Activated B cell treated with CpG ODN at 0.5 μM for 24 hours (primary cell): Measurements from ENCODE around the gene TUBA4B. TPM values are rescaled to one million over a fixed set of nuclear protein-coding genes. Genes with fewer than 3 reads are reported as not detected.

Experiments
- ATAC-seq: fragments of 200-7000 bp; cut with Tn5 transposase; one replicate; pipeline ENCODE4 v1.10.0; 2021; ENCODE audit warnings: low read depth, mild to moderate bottlenecking, moderate library complexity
- CTCF ChIA-PET: fragments of 350-600 bp; sonication (Branson Sonifier 250); formaldehyde crosslinking; loops from one replicate; lab custom pipeline; 2021; ENCODE audit warnings: antibody characterized with exemption; lab: Charles Lee
- POLR2A ChIA-PET: fragments of 350-600 bp; sonication (Branson Sonifier 250); formaldehyde crosslinking; loops from one replicate; lab custom pipeline; 2021; ENCODE audit warnings: antibody characterized with exemption; lab: Charles Lee
- DNase-seq: peaks from one replicate; pipeline ENCODE4 v3.0.0; 2022
- H3K27ac Mint-ChIP-seq: one replicate; pipeline ENCODE4 v1.8.0; 2020; ENCODE audit warnings: mixed read lengths
- H3K27me3 Mint-ChIP-seq: one replicate; pipeline ENCODE4 v1.8.0; 2021; ENCODE audit warnings: mixed read lengths
- H3K36me3 Mint-ChIP-seq: one replicate; pipeline ENCODE4 v1.8.0; 2021; ENCODE audit warnings: low read depth, mixed read lengths
- H3K4me1 Mint-ChIP-seq: one replicate; pipeline ENCODE4 v1.8.0; 2021; ENCODE audit warnings: mixed read lengths
- H3K4me3 Mint-ChIP-seq: one replicate; pipeline ENCODE4 v1.8.0; 2020; ENCODE audit warnings: mild to moderate bottlenecking, mixed read lengths
- H3K9me3 Mint-ChIP-seq: one replicate; pipeline ENCODE4 v1.8.0; 2020; ENCODE audit warnings: mixed read lengths
- intact Hi-C: fragments of 100-400 bp; cut with micrococcal nuclease; formaldehyde crosslinking; loops from one replicate; pipeline ENCODE4 v1.15.1; 2024
- total RNA-seq: library from RNA; stranded (reverse); gene quantifications from 2 replicates; pipeline ENCODE4 v1.2.3, GENCODE V29; 2022
- TF ChIP-seq, protein P1 (sequence below): fragments of 200-600 bp; IDR thresholded peaks from one replicate; pipeline ENCODE4 v1.8.0; 2022; ENCODE audit warnings: antibody characterized with exemption, mild to moderate bottlenecking

TUBA4B gene
- total RNA-seq, 1 donor from 2014 or later = not detected

DNA sequence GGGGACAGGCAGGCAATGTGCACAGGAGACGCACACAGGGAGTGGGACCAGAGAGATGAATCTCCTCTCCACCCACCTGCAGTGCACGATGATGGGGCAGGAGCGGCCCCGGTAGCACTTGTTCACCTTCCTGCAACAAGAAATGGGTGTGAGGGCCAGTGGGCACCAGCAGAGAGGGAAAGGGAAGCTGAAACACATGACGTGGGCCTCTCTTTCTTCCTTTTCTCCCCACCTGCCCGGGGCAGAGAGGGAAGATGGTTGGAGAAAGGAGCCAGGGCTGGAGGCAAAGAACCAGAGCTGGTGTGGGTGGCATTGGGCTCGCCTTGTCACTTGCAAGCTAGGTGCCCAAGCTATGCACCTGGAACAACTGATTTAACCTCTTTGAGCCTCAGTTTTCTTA is 38.4 kb downstream of the TUBA4B start:
- DNase-seq (no peak), ATAC-seq (no peak)
- TF ChIP-seq, protein P1, sequence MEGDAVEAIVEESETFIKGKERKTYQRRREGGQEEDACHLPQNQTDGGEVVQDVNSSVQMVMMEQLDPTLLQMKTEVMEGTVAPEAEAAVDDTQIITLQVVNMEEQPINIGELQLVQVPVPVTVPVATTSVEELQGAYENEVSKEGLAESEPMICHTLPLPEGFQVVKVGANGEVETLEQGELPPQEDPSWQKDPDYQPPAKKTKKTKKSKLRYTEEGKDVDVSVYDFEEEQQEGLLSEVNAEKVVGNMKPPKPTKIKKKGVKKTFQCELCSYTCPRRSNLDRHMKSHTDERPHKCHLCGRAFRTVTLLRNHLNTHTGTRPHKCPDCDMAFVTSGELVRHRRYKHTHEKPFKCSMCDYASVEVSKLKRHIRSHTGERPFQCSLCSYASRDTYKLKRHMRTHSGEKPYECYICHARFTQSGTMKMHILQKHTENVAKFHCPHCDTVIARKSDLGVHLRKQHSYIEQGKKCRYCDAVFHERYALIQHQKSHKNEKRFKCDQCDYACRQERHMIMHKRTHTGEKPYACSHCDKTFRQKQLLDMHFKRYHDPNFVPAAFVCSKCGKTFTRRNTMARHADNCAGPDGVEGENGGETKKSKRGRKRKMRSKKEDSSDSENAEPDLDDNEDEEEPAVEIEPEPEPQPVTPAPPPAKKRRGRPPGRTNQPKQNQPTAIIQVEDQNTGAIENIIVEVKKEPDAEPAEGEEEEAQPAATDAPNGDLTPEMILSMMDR = no peak
- Mint-ChIP-seq H3K36me3 (peaks cover 4% of the 10 kb centered on the region), H3K9me3 (no peaks in the 10 kb centered on the region), H3K27me3 (no peaks in the 10 kb centered on the region), H3K4me3 (no peak overlapping the region), H3K27ac (no peak overlapping the region), H3K4me1 (peaks cover 17% of the 10 kb centered on the region)
- intact Hi-C loops = no loop called here
- ChIA-PET POLR2A (interaction anchor here (1.2 to 10.1 kb wide), 4 partner anchors 12 to 115 kb away, joined by 3 to 138 read pairs (median 45); partner anchors contain the start of genes CNPPD1, DNAJB2, TUBA4A and TUBA4B), CTCF (interaction anchor here (0.7 to 6.2 kb wide), 3 partner anchors 10 to 131 kb away, joined by 3 to 155 read pairs (median 6); partner anchors contain the start of genes DNAJB2, NHEJ1 and TUBA4A)

DNA sequence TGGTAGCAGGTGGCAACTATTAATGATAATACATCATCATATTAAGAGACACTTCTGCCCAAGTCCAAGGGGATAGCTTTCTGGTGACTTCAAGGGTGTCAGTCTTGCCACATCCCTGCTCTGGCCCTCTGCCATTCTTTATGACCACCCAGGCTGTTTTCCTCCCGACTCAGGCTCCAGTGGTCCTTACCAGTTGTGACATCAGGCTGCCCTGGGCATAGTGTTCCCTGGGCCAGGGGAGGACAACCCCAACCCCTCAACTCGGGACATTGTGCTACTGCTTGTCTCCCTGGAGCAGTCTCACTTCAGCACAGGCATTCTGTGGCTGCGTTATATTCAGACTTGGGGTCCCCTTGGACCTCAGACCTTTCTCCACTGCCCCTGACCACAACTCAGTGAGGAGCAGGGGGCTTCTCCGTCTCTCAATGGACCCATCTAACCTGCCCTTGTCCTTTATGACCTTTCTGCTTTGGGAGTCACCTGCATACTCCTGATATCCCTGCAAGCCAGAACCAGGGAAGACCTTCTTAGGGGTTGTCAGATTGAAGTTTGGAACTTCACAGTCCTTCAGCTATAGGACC is 39.0 kb downstream of the TUBA4B start:
- Mint-ChIP-seq H3K9me3 (no peaks in the 10 kb centered on the region), H3K27ac (no peak overlapping the region), H3K4me1 (peaks cover 17% of the 10 kb centered on the region), H3K27me3 (no peaks in the 10 kb centered on the region), H3K4me3 (no peak overlapping the region), H3K36me3 (no peaks in the 10 kb centered on the region)
- POLR2A ChIA-PET = interaction anchor here (0.6 to 10.1 kb wide), 5 partner anchors 12 to 116 kb away, joined by 3 to 138 read pairs (median 9); partner anchors contain the start of genes CNPPD1, DNAJB2, TUBA4A and TUBA4B
- CTCF ChIA-PET = interaction anchor here (2.6 to 6.2 kb wide), 3 partner anchors 11 to 132 kb away, joined by 6 to 155 read pairs (median 34); partner anchors contain the start of genes DNAJB2, NHEJ1, TUBA4A and TUBA4B
- TF ChIP-seq, protein P1 = no peak
- ATAC-seq = no peak
- DNase-seq = no peak
- intact Hi-C loops = no loop called here

DNA sequence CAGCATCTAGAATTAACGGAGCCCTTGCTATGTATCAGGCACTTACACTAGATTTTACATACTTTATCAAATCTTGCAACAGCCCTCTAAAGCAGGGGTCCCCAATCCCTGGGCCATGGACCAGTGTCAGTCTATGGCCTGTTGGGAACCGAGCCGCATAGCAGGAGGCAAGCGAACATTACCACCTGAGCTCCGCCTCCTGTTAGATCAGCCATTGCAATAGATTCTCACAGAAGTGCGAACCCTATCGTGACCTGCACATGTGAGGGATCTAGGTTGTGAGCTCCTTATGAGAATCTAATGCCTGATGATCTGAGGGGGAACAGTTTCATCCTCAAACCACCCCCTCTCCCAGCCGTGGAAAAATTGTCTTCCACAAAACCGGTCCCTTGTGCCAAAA is 39.6 kb downstream of the TUBA4B start:
- ATAC-seq = no peak
- ChIA-PET CTCF (interaction anchor here (2.6 to 6.2 kb wide), 4 partner anchors 11 to 133 kb away, joined by 6 to 155 read pairs (median 32); partner anchors contain the start of genes DNAJB2, NHEJ1, SLC23A3 and TUBA4A), POLR2A (interaction anchor here (0.6 to 10.1 kb wide), 5 partner anchors 13 to 87 kb away, joined by 4 to 138 read pairs (median 29); partner anchors contain the start of genes DNAJB2, TUBA4A, TUBA4B and ZFAND2B)
- TF ChIP-seq, protein P1 = no peak
- Mint-ChIP-seq H3K27me3 (no peaks in the 10 kb centered on the region), H3K27ac (no peak overlapping the region), H3K4me3 (no peak overlapping the region), H3K9me3 (no peaks in the 10 kb centered on the region), H3K36me3 (no peaks in the 10 kb centered on the region), H3K4me1 (peaks cover 17% of the 10 kb centered on the region)
- intact Hi-C loops = no loop called here
- no peak for DNase-seq

DNA sequence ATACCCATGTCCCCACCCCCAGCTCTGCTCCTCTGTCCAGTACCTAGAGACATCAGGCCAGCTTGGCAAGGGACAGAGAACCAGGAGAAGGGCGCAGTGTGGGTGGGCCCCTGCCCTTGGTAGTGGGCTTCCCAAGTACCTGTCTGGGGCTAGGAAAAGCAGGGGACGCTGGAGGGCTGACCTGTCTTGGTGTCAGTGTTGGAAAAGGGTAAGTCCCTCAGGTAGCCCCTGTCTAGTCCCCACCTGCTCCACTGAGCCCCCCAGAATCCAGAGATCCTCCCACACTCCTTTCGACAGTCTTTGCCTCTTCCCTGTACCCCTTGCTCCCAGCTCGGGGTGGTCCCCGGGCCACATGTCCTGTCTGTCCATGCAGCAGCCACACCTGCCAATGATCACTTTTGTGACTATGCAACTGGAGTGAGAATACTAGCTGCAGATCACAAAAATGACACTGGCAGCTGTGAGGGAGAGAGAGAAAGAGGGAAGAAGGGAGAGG is 40.7 kb downstream of the TUBA4B start:
- CTCF ChIA-PET = interaction anchor here (1.0 to 6.2 kb wide), 11 partner anchors 13 to 135 kb away, joined by 3 to 155 read pairs (median 30); partner anchors contain the start of genes ABCB6, CNPPD1, DNAJB2 and GLB1L
- Mint-ChIP-seq H3K27me3 (peaks cover 1% of the 10 kb centered on the region), H3K27ac (peak overlapping the region; percentile 65), H3K9me3 (no peaks in the 10 kb centered on the region), H3K4me3 (peak overlapping the region; percentile 78), H3K36me3 (no peaks in the 10 kb centered on the region), H3K4me1 (peaks cover 20% of the 10 kb centered on the region)
- DNase-seq (no peak), ATAC-seq (no peak)
- intact Hi-C loops = loop anchor here (1.0 to 2.0 kb wide), 5 partner anchors 14 to 95 kb away; partner anchors contain the start of genes ABCB6, ANKZF1, ATG9A and DNAJB2
- TF ChIP-seq, protein P1 = no peak
- POLR2A ChIA-PET = interaction anchor here (1.0 to 10.1 kb wide), 8 partner anchors 14 to 134 kb away, joined by 4 to 138 read pairs (median 16); partner anchors contain the start of genes CNPPD1, DNAJB2, TUBA4A and TUBA4B
